Stimulated activated CD4-positive, alpha-beta T cell treated with anti-CD3 and anti-CD28 coated beads, Interleukin-4, amount 100 ng/mL, for 24 hours (primary cell): Measurements from ENCODE around the gene KHDRBS1.
A peak's percentile ranks its signal among the peaks of the same experiment; 100 is the strongest.
"Not testable (repeated sequence)": the region's sequence is repeated elsewhere in the genome, so short reads cannot be mapped to it uniquely, and the experiment has no call there.

Experiments
- DNase-seq: peaks from one replicate; pipeline ENCODE4 v3.0.0-alpha.2; 2020

KHDRBS1 gene, protein sequence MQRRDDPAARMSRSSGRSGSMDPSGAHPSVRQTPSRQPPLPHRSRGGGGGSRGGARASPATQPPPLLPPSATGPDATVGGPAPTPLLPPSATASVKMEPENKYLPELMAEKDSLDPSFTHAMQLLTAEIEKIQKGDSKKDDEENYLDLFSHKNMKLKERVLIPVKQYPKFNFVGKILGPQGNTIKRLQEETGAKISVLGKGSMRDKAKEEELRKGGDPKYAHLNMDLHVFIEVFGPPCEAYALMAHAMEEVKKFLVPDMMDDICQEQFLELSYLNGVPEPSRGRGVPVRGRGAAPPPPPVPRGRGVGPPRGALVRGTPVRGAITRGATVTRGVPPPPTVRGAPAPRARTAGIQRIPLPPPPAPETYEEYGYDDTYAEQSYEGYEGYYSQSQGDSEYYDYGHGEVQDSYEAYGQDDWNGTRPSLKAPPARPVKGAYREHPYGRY

GRCh38 chr1:32013386-32014198, at the start of gene KHDRBS1:
Gene KHDRBS1, plus strand, starts transcription at chr1:32013868. Its CDS starts 128 bp downstream, at chr1:32013996.
- DNase-seq, result peak; percentile 98

DNA sequence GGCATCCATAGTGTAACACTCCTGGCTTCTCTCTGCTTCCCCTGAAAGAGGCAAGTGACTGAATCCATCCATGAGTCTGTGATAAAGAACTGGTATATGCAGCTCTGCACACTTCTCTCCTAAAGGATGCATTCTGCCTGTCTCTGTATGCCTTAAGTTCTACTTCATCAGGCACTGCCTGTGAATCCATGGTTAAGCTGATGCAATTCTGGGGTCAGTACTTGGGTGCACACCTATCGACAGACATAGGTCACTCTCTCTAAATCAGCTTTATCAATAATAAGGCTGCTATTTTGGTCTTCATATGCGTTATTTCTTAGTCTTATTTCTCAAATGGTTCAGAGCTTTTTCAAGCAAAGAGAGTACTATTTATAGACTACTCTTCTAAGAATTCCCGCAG, 42.8 kb upstream of the KHDRBS1 start:
- no peak for DNase-seq

DNA sequence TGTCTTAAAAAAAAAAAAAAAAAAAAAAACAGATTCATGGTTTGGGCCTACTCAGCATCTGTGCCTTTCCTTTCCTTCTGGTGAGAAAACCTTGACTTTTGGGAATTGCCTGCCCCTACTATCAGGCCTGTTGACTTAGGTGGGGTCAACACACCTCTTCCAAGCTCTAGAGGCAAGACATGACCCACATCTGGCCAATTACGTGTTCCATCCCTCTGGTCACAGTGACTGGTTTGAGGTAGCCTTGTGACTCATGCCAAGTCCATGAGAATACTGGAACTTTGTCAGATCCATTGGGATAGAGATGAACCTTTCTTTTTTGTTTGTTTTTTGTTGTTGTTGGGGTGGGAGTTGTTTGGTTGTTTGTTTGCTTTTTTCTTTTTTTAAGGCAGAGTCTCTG, 37.3 kb upstream of the KHDRBS1 start:
- no peak for DNase-seq

- no peak for DNase-seq
Measured at GRCh38 chr1:31977385-31978131, 36.1 kb upstream of the KHDRBS1 start.

DNA sequence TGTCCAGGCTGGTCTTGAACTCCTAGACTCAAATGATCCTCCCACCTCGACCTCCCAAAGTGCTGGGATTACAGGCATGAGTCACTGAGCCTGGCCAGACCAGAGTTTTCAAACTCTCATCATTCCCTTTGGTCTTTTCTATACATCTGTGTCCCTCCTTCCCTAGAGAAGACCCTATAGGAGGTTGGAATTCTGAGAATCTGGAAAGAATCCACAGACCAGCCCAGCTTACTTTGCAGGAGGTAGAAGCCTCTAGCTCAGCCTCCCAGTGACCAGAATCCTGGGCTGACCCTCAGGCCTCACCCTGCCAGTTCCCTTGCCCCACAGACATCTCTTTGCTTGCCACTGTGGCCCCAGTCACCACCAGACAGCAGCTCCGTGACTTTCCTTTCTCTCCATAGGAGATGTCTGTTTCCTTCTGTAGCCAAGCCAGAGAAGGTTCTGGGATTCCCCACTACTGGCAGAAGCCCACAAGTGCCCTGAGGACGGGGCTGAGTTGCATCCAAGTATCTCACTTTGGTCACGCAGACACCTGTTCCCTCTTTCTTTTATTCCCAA, 34.7 kb upstream of the KHDRBS1 start:
- no peak for DNase-seq

DNA sequence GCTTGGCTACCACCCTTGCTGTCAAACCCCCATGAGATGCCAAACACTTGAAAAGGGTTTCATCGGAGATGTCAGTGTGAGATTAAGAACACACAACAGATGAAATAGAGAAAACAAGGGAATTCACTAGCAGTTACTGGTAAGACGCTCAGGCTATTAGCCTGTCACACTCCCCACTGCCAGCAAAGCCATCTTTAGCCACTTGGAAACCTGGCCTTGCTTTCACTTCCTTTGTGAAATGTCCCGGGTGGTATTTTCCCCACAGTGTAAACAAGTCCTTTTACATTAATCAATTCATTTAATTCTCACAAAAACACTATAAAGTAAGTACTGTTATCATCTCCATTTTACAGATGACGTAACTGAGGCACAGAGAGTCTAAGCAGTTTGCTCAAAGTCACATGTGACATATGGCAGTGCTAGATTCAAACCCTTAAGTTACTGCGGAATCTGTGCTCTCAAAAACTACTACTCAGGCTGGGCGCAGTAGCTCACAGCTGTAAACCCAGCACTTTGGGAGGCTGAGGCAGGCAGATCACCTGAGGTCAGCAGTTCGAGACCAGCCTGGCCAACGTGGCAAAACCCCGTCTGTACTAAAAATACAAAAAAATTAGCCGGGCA, 32.7 kb upstream of the KHDRBS1 start:
- no peak for DNase-seq

DNA sequence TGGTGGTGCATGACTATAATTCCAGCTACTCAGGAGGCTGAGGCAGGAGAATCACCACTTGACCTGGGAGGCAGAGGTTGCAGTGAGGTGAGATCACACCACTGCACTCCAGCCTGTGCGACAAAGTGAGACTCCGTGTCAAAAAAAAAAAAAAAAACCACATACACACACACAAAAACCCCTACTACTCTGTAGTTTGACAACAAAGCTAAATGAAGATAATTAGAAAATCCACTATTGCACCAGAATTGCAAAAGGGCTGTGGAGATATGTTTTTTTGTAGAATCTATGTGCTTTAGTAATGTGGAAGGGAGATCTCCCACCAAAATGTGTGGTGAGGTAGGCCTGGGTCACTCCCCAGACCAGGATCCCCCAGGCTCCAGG, 32.2 kb upstream of the KHDRBS1 start:
- no peak for DNase-seq

GRCh38 chr1:31981972-31982371, 31.7 kb upstream of the KHDRBS1 start:
- DNase-seq, result peak; percentile 24

GRCh38 chr1:31984419-31985347, 29.0 kb upstream of the KHDRBS1 start:
- DNase-seq, result peak; percentile 45

DNA sequence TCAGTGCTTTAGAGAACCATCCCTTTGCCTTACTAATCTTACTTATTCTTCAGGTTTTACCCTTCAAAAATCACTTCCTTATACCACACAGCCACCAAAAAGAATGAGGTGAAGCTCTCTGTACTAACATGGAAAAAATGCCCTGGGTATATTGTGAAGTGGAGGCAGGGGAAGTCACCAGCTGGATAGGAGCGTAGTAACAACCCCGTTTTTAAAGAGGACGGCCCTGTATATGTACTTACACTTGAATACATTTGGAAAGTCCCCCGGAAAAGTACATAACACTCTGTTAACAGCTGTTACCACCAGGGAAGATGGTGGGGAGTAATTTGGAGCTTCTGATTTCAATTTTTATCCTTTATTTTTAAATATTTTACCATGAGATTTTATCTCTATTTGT, 28.2 kb upstream of the KHDRBS1 start:
- DNase-seq, result no peak

DNA sequence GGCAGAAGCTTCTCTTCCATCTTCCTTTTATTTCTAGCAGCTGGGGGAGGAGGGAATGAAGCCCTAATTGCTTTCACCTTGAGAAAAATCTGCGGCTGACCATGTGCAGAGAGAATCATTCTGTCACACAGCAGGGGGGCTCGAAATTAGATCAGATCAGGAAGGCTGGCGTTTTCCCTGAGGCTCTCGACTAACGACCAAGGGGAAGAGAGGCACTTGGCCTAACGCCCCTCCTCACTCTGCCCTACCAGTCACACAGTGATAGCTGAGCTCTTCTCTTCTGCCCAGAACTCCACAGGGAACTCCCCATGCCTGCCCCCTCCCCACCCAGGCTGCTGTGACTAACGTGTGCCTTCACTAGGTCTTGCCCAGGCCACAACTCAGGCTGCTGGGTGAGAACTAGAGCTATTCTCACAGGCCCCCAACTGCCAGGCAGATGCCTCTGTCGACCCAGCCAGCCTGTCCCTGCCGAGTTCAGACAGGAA, 26.5 kb upstream of the KHDRBS1 start:
- DNase-seq, result no peak

GRCh38 chr1:31989964-31990363, 23.7 kb upstream of the KHDRBS1 start:
- DNase-seq, result no peak

DNA sequence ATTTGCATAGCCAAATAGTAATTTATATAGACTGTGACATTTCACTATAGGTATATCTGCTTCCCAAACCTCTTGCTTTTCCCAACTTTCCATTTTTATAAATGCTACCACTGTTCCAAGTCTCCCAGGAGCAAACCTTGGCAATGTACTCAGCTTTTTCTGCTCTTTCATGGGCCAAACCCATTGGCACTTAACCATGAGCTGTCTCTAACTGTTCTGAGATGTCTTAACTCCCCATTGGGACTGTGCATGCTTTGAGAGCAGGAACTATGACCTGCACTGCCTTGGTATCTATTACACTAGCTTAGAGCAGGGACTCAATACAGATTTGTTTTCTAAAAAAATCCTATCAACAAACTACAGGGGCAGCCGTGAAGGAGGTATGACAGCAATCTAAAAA, 22.5 kb upstream of the KHDRBS1 start:
- no peak for DNase-seq

- DNase-seq, result no peak
Measured at GRCh38 chr1:31995263-31995662, 18.4 kb upstream of the KHDRBS1 start.

DNA sequence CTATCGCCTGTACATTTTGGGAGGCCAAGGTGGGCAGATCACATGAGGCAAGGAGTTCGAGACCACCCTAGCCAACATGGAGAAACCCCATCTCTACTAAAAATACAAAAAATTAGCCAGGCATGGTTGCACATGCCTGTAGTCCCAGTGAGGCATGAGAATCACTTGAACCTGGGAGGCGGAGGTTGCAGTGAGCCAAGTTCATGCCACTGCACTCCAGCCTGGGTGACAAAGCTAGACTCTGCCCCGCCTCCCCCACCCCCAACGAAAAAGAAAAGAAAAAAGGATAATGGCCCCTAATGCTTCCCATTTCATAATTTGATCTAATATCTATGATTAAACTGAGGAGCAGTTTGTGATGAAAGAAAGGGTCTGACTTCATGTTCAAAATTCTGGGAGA, 17.5 kb upstream of the KHDRBS1 start:
- DNase-seq, result not testable (repeated sequence)

- no peak for DNase-seq
Measured at GRCh38 chr1:32001863-32002262, 11.8 kb upstream of the KHDRBS1 start.

DNA sequence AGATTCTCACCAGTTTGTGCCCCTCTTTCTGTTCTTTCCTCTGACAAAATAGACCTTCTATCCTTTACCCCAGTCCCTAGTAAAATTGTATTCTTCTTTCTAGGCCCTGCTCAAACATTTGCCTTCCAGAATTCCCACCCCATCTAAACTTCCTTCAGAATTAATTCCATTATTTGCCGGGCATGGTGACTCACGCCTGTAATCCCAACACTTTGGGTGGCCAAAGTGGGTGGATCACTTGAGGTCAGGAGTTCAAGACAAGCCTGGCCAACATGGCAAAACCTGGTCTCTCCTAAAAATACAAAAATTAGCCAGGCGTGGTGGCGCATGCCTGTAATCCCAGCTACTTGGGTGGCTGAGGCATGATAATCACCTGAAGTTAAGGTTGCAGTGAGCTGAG, 11.4 kb upstream of the KHDRBS1 start:
- not testable (repeated sequence) for DNase-seq

DNA sequence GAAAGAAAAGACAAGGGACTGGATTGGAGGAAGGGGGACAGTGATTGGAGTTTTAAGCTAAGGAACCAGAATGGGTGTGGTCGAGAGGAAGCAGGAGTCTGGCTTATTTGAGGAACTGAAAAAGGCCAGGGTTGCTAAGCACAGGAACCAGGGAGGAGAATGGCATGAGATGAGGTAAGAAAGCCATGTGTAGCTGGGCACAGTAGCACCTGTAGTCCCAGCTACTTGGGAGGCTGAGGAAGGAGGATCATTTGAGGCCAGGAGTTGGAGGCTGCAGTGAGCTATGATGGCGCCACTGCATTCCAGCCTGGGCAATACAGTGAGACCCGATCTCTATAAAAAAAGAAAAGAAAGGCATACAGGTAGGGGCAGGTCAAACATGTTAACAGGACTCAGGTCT, 8.1 kb upstream of the KHDRBS1 start:
- no peak for DNase-seq

- no peak for DNase-seq
Measured at GRCh38 chr1:32007591-32007940, 6.1 kb upstream of the KHDRBS1 start.

- no peak for DNase-seq
Measured at GRCh38 chr1:32010246-32010645, 3.4 kb upstream of the KHDRBS1 start.

DNA sequence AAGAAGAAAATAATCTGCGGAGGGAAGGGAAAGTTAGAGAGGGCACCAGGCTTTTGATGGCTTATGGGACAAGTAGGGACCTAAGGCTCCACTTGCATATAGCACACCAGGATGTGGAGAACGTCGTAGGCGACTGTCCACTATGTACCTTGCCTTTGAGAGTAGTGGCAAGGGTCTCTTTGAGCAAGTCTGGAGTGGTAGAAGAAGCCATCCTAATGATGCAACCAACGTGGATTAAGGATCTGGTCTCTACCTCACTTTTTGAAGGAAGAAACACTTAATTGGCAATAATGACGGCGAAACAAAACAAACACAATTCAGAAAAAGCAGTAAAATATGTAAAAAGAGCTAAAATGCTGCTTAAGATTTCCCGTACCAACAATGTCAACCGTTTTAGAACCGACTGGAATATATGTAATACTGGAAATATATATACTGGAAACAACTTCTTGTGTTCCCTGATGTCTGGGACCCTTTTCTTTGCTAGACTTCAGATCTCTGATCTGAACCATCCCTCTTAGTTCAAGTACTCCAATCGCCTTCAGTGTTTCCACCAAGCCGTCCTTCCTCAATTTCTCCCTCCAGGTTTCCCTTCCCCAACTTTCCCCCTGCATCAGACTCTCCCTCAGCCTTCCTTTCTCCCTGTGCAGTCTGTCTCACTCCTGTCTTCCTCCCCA, 821 bp upstream of the KHDRBS1 start:
- no peak for DNase-seq
